CD14-positive monocyte (primary cell): ENCODE measurements around the gene DNAAF5. TPM values are rescaled to one million over a fixed set of nuclear protein-coding genes. Genes with fewer than 3 reads are reported as not detected.

Experiments used
- DNase-seq, 3 donors: peaks; one replicate each; pipeline ENCODE4 v3.0.0-alpha.2; 2011 to 2022
- H2AFZ ChIP-seq: 2 replicates; pipeline ENCODE4 v1.6.0; 2012; ENCODE audit warnings: mild to moderate bottlenecking, low read depth, low read length, inconsistent platforms; ENCODE audit not compliant: insufficient read depth, poor library complexity, severe bottlenecking
- H3K27ac ChIP-seq, 2 donors: 1 replicate in 1 of 2; 2 replicates in 1 of 2; pipeline ENCODE4 v1.5.1; 2012 to 2013; ENCODE audit warnings: low read length in 2 of 2, control low read depth in 1 of 2, inconsistent platforms in 1 of 2, low read depth in 1 of 2, mild to moderate bottlenecking in 1 of 2
- H3K27me3 ChIP-seq, 2 donors: one replicate each; pipeline versions ENCODE4 v1.6.0 to v1.6.1; 2011 to 2013; ENCODE audit warnings: low read length in 2 of 2; ENCODE audit not compliant: control insufficient read depth in 2 of 2, insufficient read depth in 2 of 2
- H3K36me3 ChIP-seq, 2 donors: replicated peaks in 1 of 2; 1 replicate in 1 of 2; 2 replicates in 1 of 2; pipeline versions ENCODE4 v1.5.1 to v1.6.1; 2012 to 2013; ENCODE audit warnings: low read length in 2 of 2, control low read depth in 1 of 2, inconsistent platforms in 1 of 2, mild to moderate bottlenecking in 1 of 2; ENCODE audit not compliant: insufficient read depth in 2 of 2, control insufficient read depth in 1 of 2
- H3K4me1 ChIP-seq, 2 donors: 1 replicate in 1 of 2; 2 replicates in 1 of 2; pipeline versions ENCODE4 v1.5.1 to v1.6.1; 2012 to 2013; ENCODE audit warnings: low read length in 2 of 2, control low read depth in 1 of 2, inconsistent platforms in 1 of 2, mild to moderate bottlenecking in 1 of 2, moderate library complexity in 1 of 2; ENCODE audit not compliant: insufficient read depth in 2 of 2, control insufficient read depth in 1 of 2
- H3K4me2 ChIP-seq: replicated peaks from 2 replicates; pipeline ENCODE3; 2012; ENCODE audit warnings: low read length, moderate library complexity, mild to moderate bottlenecking; ENCODE audit not compliant: poor library complexity, severe bottlenecking; ENCODE audit errors: extremely low read depth
- H3K4me3 ChIP-seq, 3 experiments: fragments of 200-600 bp in 1 of 3; sonication (generic) in 1 of 3; replicated peaks in 1 of 3; 1 replicate in 2 of 3; 2 replicates in 1 of 3; pipeline ENCODE4 v1.5.1; 2011 to 2013; ENCODE audit warnings: low read length in 3 of 3, mild to moderate bottlenecking in 3 of 3, control low read depth in 2 of 3, low read depth in 2 of 3, inconsistent platforms in 1 of 3, moderate library complexity in 1 of 3
- H3K79me2 ChIP-seq: 2 replicates; pipeline ENCODE4 v1.6.0; 2012; ENCODE audit warnings: mild to moderate bottlenecking, control low read depth, inconsistent platforms, low read length, moderate library complexity; ENCODE audit not compliant: insufficient read depth
- H3K9ac ChIP-seq: 2 replicates; pipeline ENCODE4 v1.6.0; 2017; ENCODE audit warnings: low read length, mild to moderate bottlenecking; ENCODE audit not compliant: insufficient read depth, poor library complexity, severe bottlenecking
- H3K9me3 ChIP-seq, 2 donors: replicated peaks in 1 of 2; 1 replicate in 1 of 2; 2 replicates in 1 of 2; pipeline versions ENCODE4 v1.5.1 to v1.6.1; 2012 to 2013; ENCODE audit warnings: low read length in 2 of 2, control low read depth in 1 of 2; ENCODE audit not compliant: control insufficient read depth in 1 of 2, insufficient read depth in 1 of 2
- H4K20me1 ChIP-seq: 2 replicates; pipeline ENCODE4 v1.6.0; 2012; ENCODE audit warnings: mild to moderate bottlenecking, low read length, control low read depth, moderate library complexity; ENCODE audit not compliant: insufficient read depth
- H3K27ac Mint-ChIP-seq, 7 donors: one replicate each; pipeline ENCODE4 v1.8.0; 2020; ENCODE audit warnings: mild to moderate bottlenecking in 7 of 7, mixed read lengths in 7 of 7, moderate library complexity in 6 of 7, inconsistent platforms in 2 of 7
- H3K27me3 Mint-ChIP-seq, 3 donors: one replicate each; pipeline ENCODE4 v1.8.0; 2021 to 2022; ENCODE audit warnings: low read depth in 3 of 3, mild to moderate bottlenecking in 3 of 3, mixed read lengths in 3 of 3, moderate library complexity in 3 of 3, inconsistent platforms in 1 of 3
- H3K36me3 Mint-ChIP-seq, 2 donors: one replicate each; pipeline ENCODE4 v1.8.0; 2020; ENCODE audit warnings: mixed read lengths in 2 of 2, inconsistent platforms in 1 of 2, mild to moderate bottlenecking in 1 of 2
- H3K4me1 Mint-ChIP-seq: one replicate; pipeline ENCODE4 v1.8.0; 2020; ENCODE audit warnings: mild to moderate bottlenecking, mixed read lengths
- H3K4me3 Mint-ChIP-seq, 2 donors: one replicate each; pipeline ENCODE4 v1.8.0; 2020; ENCODE audit warnings: mild to moderate bottlenecking in 2 of 2, mixed read lengths in 2 of 2, moderate library complexity in 1 of 2
- H3K9me3 Mint-ChIP-seq, 7 donors: one replicate each; pipeline ENCODE4 v1.8.0; 2020 to 2022; ENCODE audit warnings: mixed read lengths in 7 of 7, mild to moderate bottlenecking in 6 of 7, moderate library complexity in 6 of 7, inconsistent platforms in 2 of 7
- CTCF ChIP-seq: fragments of 200-600 bp; IDR thresholded peaks from one replicate; pipeline ENCODE4 v1.8.0; 2022; ENCODE audit warnings: antibody characterized with exemption, mild to moderate bottlenecking
- WGBS: methylation state at CpG from one replicate; pipeline ENCODE4 v1.1.5; 2013; ENCODE audit warnings: missing lambda C conversion rate; ENCODE audit not compliant: insufficient coverage; 5-methylcytosine and 5-hydroxymethylcytosine counted together
- intact Hi-C, 2 donors: fragments of 100-400 bp; cut with micrococcal nuclease; formaldehyde crosslinking; loops; one replicate each; pipeline versions ENCODE4 v1.15.0 to v1.15.1; 2023
- polyA plus RNA-seq, 3 donors: library from polyadenylated mRNA; depleted of rRNA in 1 of 3; unstranded in 2 of 3; stranded (reverse) in 1 of 3; fragments of 300-500 nt in 2 of 3; fragments of >200 nt in 1 of 3; fragmentation: Illumina TruSeq in 2 of 3; gene quantifications; 1 replicate in 2 of 3; 2 replicates in 1 of 3; pipeline ENCODE4 v1.2.3, GENCODE V29; 2012 to 2021

DNAAF5 gene
- polyA plus RNA-seq, 3 donors = 1.2 to 9.6 (median 2.0) TPM

DNA sequence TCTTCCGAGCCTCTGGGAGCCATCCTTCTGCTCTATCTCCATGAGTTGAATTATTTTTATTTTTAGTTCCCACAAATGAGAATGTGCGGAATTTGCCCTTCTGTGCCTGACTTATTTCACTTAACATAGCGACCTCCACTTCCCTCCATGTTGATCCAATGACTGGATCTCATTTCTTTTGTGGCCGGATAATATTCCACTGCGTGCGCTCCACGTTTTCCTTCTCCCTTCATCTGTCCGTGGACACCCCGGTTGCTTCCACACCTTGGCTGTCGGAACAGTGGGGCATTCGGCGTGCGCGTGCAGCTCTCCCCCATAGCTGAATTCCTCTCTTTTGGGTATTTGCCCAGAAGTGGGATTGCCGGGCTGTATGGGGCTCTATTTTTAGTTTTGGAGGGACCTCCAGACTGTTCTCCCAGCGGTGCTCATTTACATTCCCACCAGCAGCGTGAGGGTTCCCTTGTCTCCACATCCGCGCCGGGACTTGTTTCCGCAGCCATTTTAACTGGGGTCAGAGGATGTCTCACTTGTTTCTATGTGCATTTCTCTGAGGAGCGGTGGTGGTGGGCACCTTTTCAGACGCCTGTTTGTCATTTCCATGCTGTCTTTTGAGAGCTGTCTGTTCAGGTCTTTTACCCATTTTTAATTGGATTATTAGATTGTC, 54.8 kb downstream of the DNAAF5 start:
- Mint-ChIP-seq H3K9me3 (peaks cover 3 to 9% (median 5%) of the 10 kb centered on the region in 7 donors), H3K4me3 (no peak overlapping the region), H3K4me1 (no peaks in the 10 kb centered on the region), H3K27me3 (peaks cover 0 to 3% (median 0%) of the 10 kb centered on the region in 3 donors), H3K27ac (peak overlapping the region in 1 of 7 donors; percentile 77), H3K36me3 (peaks cover 49 to 74% of the 10 kb centered on the region in 2 donors)
- H3K4me3 ChIP-seq = no peak overlapping the region
- no peaks in the 10 kb centered on the region for H3K9me3 ChIP-seq
- H3K9ac ChIP-seq = no peak overlapping the region
- no peak for TF ChIP-seq CTCF
- H2AFZ ChIP-seq = no peak overlapping the region
- no peak overlapping the region for H3K4me2 ChIP-seq
- no peak for DNase-seq
- peaks cover 22 to 60% of the 10 kb centered on the region in 2 donors for H3K36me3 ChIP-seq
- 98% methylated on average over 20 of the region's 23 CpGs for WGBS
- H3K4me1 ChIP-seq = no peaks in the 10 kb centered on the region
- intact Hi-C loops = loop anchor here in 1 of 2 donors (10.0 kb wide), 1 partner anchor 283 kb away; no protein-coding TSS in a partner anchor
- H4K20me1 ChIP-seq = no peaks in the 10 kb centered on the region
- H3K27ac ChIP-seq = no peak overlapping the region
- H3K79me2 ChIP-seq = no peaks in the 10 kb centered on the region
- no peaks in the 10 kb centered on the region for H3K27me3 ChIP-seq

- no peak overlapping the region for H3K27ac Mint-ChIP-seq
- 97% methylated on average over 80 of the region's 80 CpGs for WGBS
- peaks cover 49 to 72% of the 10 kb centered on the region in 2 donors for H3K36me3 Mint-ChIP-seq
- no peak overlapping the region for H3K4me2 ChIP-seq
- no peak for DNase-seq
- H3K27me3 Mint-ChIP-seq = peaks cover 0 to 3% (median 0%) of the 10 kb centered on the region in 3 donors
- H3K79me2 ChIP-seq = no peaks in the 10 kb centered on the region
- no peaks in the 10 kb centered on the region for H3K4me1 Mint-ChIP-seq
- intact Hi-C loops = loop anchor here in 1 of 2 donors (10.0 kb wide), 1 partner anchor 283 kb away; no protein-coding TSS in a partner anchor
- H3K9me3 Mint-ChIP-seq = peaks cover 3 to 9% (median 5%) of the 10 kb centered on the region in 7 donors
- H3K27ac ChIP-seq = no peak overlapping the region
- H3K4me3 ChIP-seq = no peak overlapping the region
- no peak overlapping the region for H3K9ac ChIP-seq
- H3K9me3 ChIP-seq = no peaks in the 10 kb centered on the region
- H3K4me3 Mint-ChIP-seq = no peak overlapping the region
- no peak for TF ChIP-seq CTCF
- H3K4me1 ChIP-seq = no peaks in the 10 kb centered on the region
- no peak overlapping the region for H2AFZ ChIP-seq
- peaks cover 21 to 53% of the 10 kb centered on the region in 2 donors for H3K36me3 ChIP-seq
- H4K20me1 ChIP-seq = no peaks in the 10 kb centered on the region
- no peaks in the 10 kb centered on the region for H3K27me3 ChIP-seq
Measured at GRCh38 chr7:781936-782529, 55.5 kb downstream of the DNAAF5 start.
